ENCODE measurements around the gene TMEM222.
"Not testable (repeated sequence)": the region's sequence is repeated elsewhere in the genome, so short reads cannot be mapped to it uniquely, and the experiment has no call there.

The TMEM222 gene

GRCh38 chr1:27381969-27382762 lies 60.2 kb downstream of the TMEM222 start:
- Histone ChIP-seq H3K27ac (ENCODE audit: low read depth, low read length, severe bottlenecking) (no peak overlapping the region), H3K4me3 (ENCODE audit: extremely low read depth, insufficient read depth, low read length, poor library complexity, severe bottlenecking) (no peak overlapping the region), H3K4me1 (ENCODE audit: control insufficient read depth, insufficient read depth, low read length, poor library complexity, severe bottlenecking) (no peaks in the 10 kb centered on the region), H3K36me3 (ENCODE audit: control insufficient read depth, insufficient read depth, low read length) (no peaks in the 10 kb centered on the region), H3K9me3 (ENCODE audit: control insufficient read depth, low read length) (no peaks in the 10 kb centered on the region)
- WGBS, 2 experiments (ENCODE audit: insufficient coverage in 2 of 2): 76 to 87% methylated on average over 9 to 14 of the region's 18 CpGs

DNA sequence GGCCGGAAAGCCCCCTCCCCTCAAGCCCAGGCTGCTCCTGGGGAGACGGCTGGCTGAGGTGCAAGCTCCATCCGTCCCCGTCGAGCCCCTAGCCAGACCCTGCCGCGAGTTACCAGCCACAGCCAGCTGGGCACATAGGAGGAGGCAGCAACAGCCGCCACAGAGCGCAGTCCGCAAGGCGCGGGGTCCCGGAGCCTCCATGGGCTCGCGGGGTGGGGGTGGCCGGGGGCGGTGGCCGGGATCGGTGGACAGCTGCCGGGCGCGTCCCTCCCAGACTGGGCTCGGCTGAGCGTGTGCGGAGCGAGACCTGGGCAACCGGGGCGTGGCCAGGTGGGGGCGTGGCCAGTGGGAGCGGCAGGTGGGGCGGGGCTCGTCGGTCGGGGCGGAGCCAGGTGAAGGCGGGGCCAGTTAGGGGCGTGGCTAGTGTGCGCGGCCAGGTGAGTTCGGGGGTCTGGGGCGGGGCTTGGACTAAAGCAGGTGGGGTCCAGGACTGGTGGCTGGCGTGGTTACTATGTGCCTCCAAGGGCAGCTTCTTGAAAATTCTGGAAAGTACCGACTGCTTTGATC lies 61.2 kb downstream of the TMEM222 start, which contains the start of gene CD164L2:
CD164L2 (minus strand) TSS at position 295 of the 567 bp plus-strand sequence; CDS start at position 201, 94 bp downstream.
- H3K4me3 ChIP-seq (ENCODE audit: extremely low read depth, insufficient read depth, low read length, poor library complexity, severe bottlenecking): peak within 1 kb of the TSS; percentile 24
- no peak within 1 kb of the TSS for H3K27ac ChIP-seq (ENCODE audit: low read depth, low read length, severe bottlenecking)
- no peaks in the 10 kb centered on the region for H3K36me3 ChIP-seq (ENCODE audit: control insufficient read depth, insufficient read depth, low read length)
- no peaks in the 10 kb centered on the region for H3K4me1 ChIP-seq (ENCODE audit: control insufficient read depth, insufficient read depth, low read length, poor library complexity, severe bottlenecking)
- no peaks in the 10 kb centered on the region for H3K9me3 ChIP-seq (ENCODE audit: control insufficient read depth, low read length)
- 15 to 19% methylated on average over 18 to 25 of the region's 43 CpGs for WGBS, 2 experiments (ENCODE audit: insufficient coverage in 2 of 2)

DNA sequence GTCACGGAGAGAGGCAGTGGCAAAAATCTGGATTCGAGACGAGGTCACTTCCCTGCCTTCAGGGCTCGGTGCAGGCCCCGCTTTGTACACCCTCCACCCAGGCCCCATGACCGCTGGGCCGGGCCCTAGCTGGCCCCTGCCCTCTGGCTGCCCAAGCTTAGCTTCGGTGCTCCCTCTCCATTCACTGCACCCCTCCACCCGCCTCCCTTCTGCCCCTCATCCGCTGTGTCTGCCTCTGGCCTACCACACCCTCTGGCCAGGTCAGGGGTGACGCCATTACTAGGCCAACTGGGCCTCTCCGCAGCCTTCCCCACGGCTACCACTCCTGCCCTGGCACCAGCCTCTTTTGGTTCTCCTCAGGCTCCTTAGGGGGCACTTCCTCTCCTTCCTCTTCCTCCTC lies 61.7 kb downstream of the TMEM222 start:
- H3K9me3 ChIP-seq (ENCODE audit: control insufficient read depth, low read length): no peaks in the 10 kb centered on the region
- 84 to 88% methylated on average over 11 to 13 of the region's 13 CpGs for WGBS, 2 experiments (ENCODE audit: insufficient coverage in 2 of 2)
- no peaks in the 10 kb centered on the region for H3K36me3 ChIP-seq (ENCODE audit: control insufficient read depth, insufficient read depth, low read length)
- no peak overlapping the region for H3K4me3 ChIP-seq (ENCODE audit: extremely low read depth, insufficient read depth, low read length, poor library complexity, severe bottlenecking)
- H3K27ac ChIP-seq (ENCODE audit: low read depth, low read length, severe bottlenecking): no peak overlapping the region
- H3K4me1 ChIP-seq (ENCODE audit: control insufficient read depth, insufficient read depth, low read length, poor library complexity, severe bottlenecking): no peaks in the 10 kb centered on the region

- H3K36me3 ChIP-seq (ENCODE audit: control insufficient read depth, insufficient read depth, low read length); H3K4me1 ChIP-seq (ENCODE audit: control insufficient read depth, insufficient read depth, low read length, poor library complexity, severe bottlenecking); H3K4me3 ChIP-seq (ENCODE audit: extremely low read depth, insufficient read depth, low read length, poor library complexity, severe bottlenecking); H3K27ac ChIP-seq (ENCODE audit: low read depth, low read length, severe bottlenecking); H3K9me3 ChIP-seq (ENCODE audit: control insufficient read depth, low read length): not testable (repeated sequence)
- no CpG with 5 or more reads among the region's 3 CpGs for WGBS, 2 experiments (ENCODE audit: insufficient coverage in 2 of 2)
Measured at GRCh38 chr1:27384797-27385196, 62.8 kb downstream of the TMEM222 start.
